WTC11 (cell line): ENCODE measurements around the gene RUNX2.

ENCODE experiments used
- ATF3 ChIP-seq: sonication (generic); formaldehyde crosslinking; conservative IDR thresholded peaks from 2 replicates; pipeline ENCODE4 v1.8.1; 2022; ENCODE audit warnings: mild to moderate bottlenecking, missing genetic modification reagents
- CTCF ChIP-seq: fragments of 200-600 bp; IDR thresholded peaks from 2 replicates; pipeline ENCODE4 v1.8.0; 2022; ENCODE audit warnings: antibody characterized with exemption
- JAZF1 ChIP-seq: fragments of 250-450 bp; sonication (Bioruptor Pico); IDR thresholded peaks from 2 replicates; pipeline ENCODE4 v1.9.0; 2021; ENCODE audit warnings: moderate library complexity, mild to moderate bottlenecking, inconsistent platforms
- SMAD3 ChIP-seq: sonication (generic); formaldehyde crosslinking; IDR thresholded peaks from 2 replicates; pipeline ENCODE4 v1.8.0; 2022; ENCODE audit warnings: missing genetic modification reagents, mild to moderate bottlenecking, borderline replicate concordance
- ZMAT4 ChIP-seq: fragments of 250-450 bp; sonication (Bioruptor Pico); IDR thresholded peaks from 2 replicates; pipeline ENCODE4 v1.9.0; 2021; ENCODE audit warnings: mild to moderate bottlenecking
- ZNF121 ChIP-seq: sonication (generic); formaldehyde crosslinking; IDR thresholded peaks from 2 replicates; pipeline ENCODE4 v1.8.0; 2023; ENCODE audit warnings: missing genetic modification reagents
- ZNF423 ChIP-seq: fragments of 250-450 bp; sonication (Bioruptor Pico); IDR thresholded peaks from 2 replicates; pipeline ENCODE4 v2.1.2; 2022; ENCODE audit warnings: mild to moderate bottlenecking, moderate library complexity

GRCh38 chr6:45483501-45483900 lies 155.4 kb downstream of the RUNX2 start:
- TF ChIP-seq CTCF (no peak), ZMAT4 (CRISPR knock-in tag) (no peak), ZNF121 (no peak), ATF3 (CRISPR knock-in tag) (no peak), SMAD3 (CRISPR knock-in tag) (no peak), ZNF423 (CRISPR knock-in tag) (no peak), JAZF1 (CRISPR knock-in tag) (no peak)
